ENCODE results near the gene HYLS1.

- TF ChIP-seq CTCF (conservative IDR thresholded peaks at IDR 0.05; ENCODE audit: low read depth, low read length) = no peak
- no peak for TF ChIP-seq EZH2 (IDR thresholded peaks at IDR 0.05; ENCODE audit: borderline replicate concordance, low read depth, low read length, poor library complexity, severe bottlenecking)
Measured at GRCh38 chr11:125890447-125891100, 3.1 kb downstream of the HYLS1 start.

Data from A673 (cell line).